H1 (cell line): ENCODE results near the gene LPP. TPM values are rescaled to one million over a fixed set of nuclear protein-coding genes. Genes with fewer than 3 reads are reported as not detected.

Source experiments
- CTCF ChIA-PET: fragments of 300-600 bp; sonication (Branson Sonifier 250); formaldehyde crosslinking; loops from one replicate; lab custom pipeline; 2021; ENCODE audit not compliant: partially characterized antibody; lab: Charles Lee
- POLR2A ChIA-PET: fragments of 300-600 bp; sonication (Branson Sonifier 250); formaldehyde crosslinking; loops from one replicate; lab custom pipeline; 2021; ENCODE audit warnings: inconsistent platforms; ENCODE audit not compliant: partially characterized antibody; lab: Charles Lee
- DNase-seq, 2 experiments: peaks; one replicate each; pipeline versions ENCODE4 v3.0.0 to v3.0.0-alpha.2; 2010 to 2022; ENCODE audit warnings: low spot score in 2 of 2, low read depth in 1 of 2, mixed read lengths in 1 of 2
- FAIRE-seq: peaks from 2 replicates; lab custom pipeline; 2011; peaks lifted over from hg19 to GRCh38; lab: Jason Lieb, UNC
- H2AFZ ChIP-seq: 2 replicates; pipeline ENCODE4 v1.8.1; 2012; ENCODE audit warnings: low read length, inconsistent platforms
- H2AK5ac ChIP-seq: 2 replicates; pipeline ENCODE4 v1.6.1; 2013; ENCODE audit warnings: low read depth, low read length
- H2BK120ac ChIP-seq: replicated peaks from 2 replicates; pipeline ENCODE3; 2013; ENCODE audit warnings: low read depth, low read length, inconsistent platforms
- H2BK12ac ChIP-seq: 2 replicates; pipeline ENCODE4 v1.6.1; 2013; ENCODE audit warnings: low read depth, low read length
- H2BK15ac ChIP-seq: 2 replicates; pipeline ENCODE4 v1.6.1; 2013; ENCODE audit warnings: low read length
- H2BK20ac ChIP-seq: 2 replicates; pipeline ENCODE4 v1.6.1; 2013; ENCODE audit warnings: low read length
- H2BK5ac ChIP-seq: 2 replicates; pipeline ENCODE4 v1.6.1; 2013; ENCODE audit warnings: low read depth, low read length
- H3K14ac ChIP-seq: 2 replicates; pipeline ENCODE4 v1.6.1; 2013; ENCODE audit warnings: inconsistent platforms; ENCODE audit not compliant: insufficient read length
- H3K18ac ChIP-seq: 2 replicates; pipeline ENCODE4 v1.6.1; 2013; ENCODE audit warnings: low read length; ENCODE audit errors: extremely low read depth
- H3K23ac ChIP-seq: 2 replicates; pipeline ENCODE4 v1.6.1; 2013; ENCODE audit warnings: inconsistent platforms; ENCODE audit not compliant: insufficient read length
- H3K23me2 ChIP-seq: 2 replicates; pipeline ENCODE4 v1.6.1; 2013; ENCODE audit warnings: low read depth, low read length
- H3K27ac ChIP-seq: 2 replicates; pipeline ENCODE4 v1.6.1; 2011; ENCODE audit warnings: low read depth, low read length, inconsistent platforms
- H3K27me3 ChIP-seq, 4 experiments: replicated peaks in 1 of 4; 1 replicate in 1 of 4; 2 replicates in 3 of 4; pipeline versions ENCODE4 v1.6.1 to v1.8.1; 2011 to 2013; ENCODE audit warnings: low read length in 3 of 4, mild to moderate bottlenecking in 3 of 4, inconsistent platforms in 2 of 4, mixed read lengths in 2 of 4, moderate library complexity in 1 of 4; ENCODE audit not compliant: control insufficient read depth in 3 of 4, insufficient read depth in 3 of 4; ENCODE audit errors: extremely low read depth in 1 of 4
- H3K36me3 ChIP-seq, 4 experiments: 2 replicates each; pipeline versions ENCODE4 v1.6.1 to v1.8.1; 2011 to 2013; ENCODE audit warnings: mild to moderate bottlenecking in 4 of 4, low read length in 3 of 4, moderate library complexity in 2 of 4, control low read depth in 1 of 4, inconsistent platforms in 1 of 4; ENCODE audit not compliant: insufficient read depth in 4 of 4, control insufficient read depth in 2 of 4
- H3K4ac ChIP-seq: replicated peaks from 2 replicates; pipeline ENCODE3; 2013; ENCODE audit warnings: low read length, low read depth, mixed read lengths, inconsistent platforms; ENCODE audit not compliant: insufficient read length
- H3K4me1 ChIP-seq, 4 experiments: replicated peaks in 1 of 4; 1 replicate in 1 of 4; 2 replicates in 3 of 4; pipeline versions ENCODE4 v1.6.1 to v1.8.1; 2011 to 2013; ENCODE audit warnings: low read length in 3 of 4, inconsistent platforms in 2 of 4, mixed read lengths in 1 of 4; ENCODE audit not compliant: insufficient read depth in 4 of 4, control insufficient read depth in 3 of 4
- H3K4me2 ChIP-seq, 2 experiments: 2 replicates each; pipeline versions ENCODE4 v1.6.1 to v1.8.1; 2011 to 2013; ENCODE audit warnings: low read depth in 2 of 2, low read length in 2 of 2, control low read depth in 1 of 2, inconsistent platforms in 1 of 2, mild to moderate bottlenecking in 1 of 2; ENCODE audit not compliant: insufficient read depth in 1 of 2
- H3K4me3 ChIP-seq, 4 experiments: fragments of 200-600, 300-600 bp in 1 of 4; sonication (generic), shearing (Covaris generic), sonication (Bioruptor Twin) in 1 of 4; 2 replicates each; pipeline versions ENCODE4 v1.5.1 to v1.8.1; 2011 to 2016; ENCODE audit warnings: low read length in 4 of 4, low read depth in 3 of 4, control low read depth in 2 of 4, inconsistent platforms in 2 of 4, mild to moderate bottlenecking in 2 of 4, mixed read lengths in 1 of 4, moderate library complexity in 1 of 4; ENCODE audit not compliant: insufficient read depth in 2 of 4; ENCODE audit errors: extremely low read depth in 1 of 4
- H3K56ac ChIP-seq: replicated peaks from 2 replicates; pipeline ENCODE3; 2013; ENCODE audit warnings: low read depth, mild to moderate bottlenecking, mixed read lengths, low read length, inconsistent platforms; ENCODE audit not compliant: insufficient read length
- H3K79me1 ChIP-seq: 2 replicates; pipeline ENCODE4 v1.6.1; 2013; ENCODE audit warnings: low read depth, low read length, control low read depth
- H3K79me2 ChIP-seq, 2 experiments: 2 replicates each; pipeline versions ENCODE4 v1.6.1 to v1.8.1; 2012 to 2013; ENCODE audit warnings: low read length in 2 of 2, mild to moderate bottlenecking in 2 of 2, inconsistent platforms in 1 of 2; ENCODE audit not compliant: insufficient read depth in 2 of 2, control insufficient read depth in 1 of 2
- H3K9ac ChIP-seq, 4 experiments: replicated peaks in 1 of 4; 1 replicate in 1 of 4; 2 replicates in 3 of 4; pipeline versions ENCODE4 v1.6.1 to v1.8.1; 2011 to 2013; ENCODE audit warnings: low read depth in 3 of 4, low read length in 3 of 4, control low read depth in 2 of 4, mild to moderate bottlenecking in 2 of 4, moderate library complexity in 2 of 4, inconsistent platforms in 1 of 4; ENCODE audit errors: extremely low read depth in 1 of 4
- H3K9me3 ChIP-seq, 2 experiments: 2 replicates each; pipeline versions ENCODE4 v1.6.1 to v1.8.1; 2012 to 2013; ENCODE audit warnings: mild to moderate bottlenecking in 2 of 2, moderate library complexity in 2 of 2, control low read depth in 1 of 2, inconsistent platforms in 1 of 2, low read depth in 1 of 2, low read length in 1 of 2, mixed read lengths in 1 of 2; ENCODE audit not compliant: insufficient read depth in 2 of 2
- H4K20me1 ChIP-seq, 2 experiments: replicated peaks in 1 of 2; 2 replicates each; pipeline versions ENCODE3 to v1.8.1; 2011 to 2013; ENCODE audit warnings: inconsistent platforms in 2 of 2, low read length in 2 of 2, mild to moderate bottlenecking in 1 of 2; ENCODE audit not compliant: insufficient read depth in 2 of 2, control insufficient read depth in 1 of 2
- H4K5ac ChIP-seq: 2 replicates; pipeline ENCODE4 v1.6.1; 2013; ENCODE audit warnings: low read length, low read depth, mixed read lengths, inconsistent platforms; ENCODE audit not compliant: insufficient read length
- H4K8ac ChIP-seq: 2 replicates; pipeline ENCODE4 v1.8.0; 2013; ENCODE audit warnings: mild to moderate bottlenecking, moderate library complexity, low read length, inconsistent platforms; ENCODE audit not compliant: insufficient read depth; ENCODE audit errors: extremely low read depth
- H4K91ac ChIP-seq: replicated peaks from 2 replicates; pipeline ENCODE3; 2013; ENCODE audit warnings: low read length, mixed read lengths, inconsistent platforms; ENCODE audit not compliant: insufficient read length
- CHD2 ChIP-seq: IDR thresholded peaks from 2 replicates; pipeline ENCODE4 v1.6.1; 2012; ENCODE audit warnings: low read length, improper control_type of control experiment
- NANOG ChIP-seq: IDR thresholded peaks from 2 replicates; pipeline ENCODE4 v1.6.1; 2011; ENCODE audit warnings: low read length, low read depth, mild to moderate bottlenecking, inconsistent platforms; ENCODE audit not compliant: insufficient read depth, poor library complexity, severe bottlenecking
- NRF1 ChIP-seq: IDR thresholded peaks from 2 replicates; pipeline ENCODE4 v1.6.1; 2011; ENCODE audit warnings: mild to moderate bottlenecking, low read depth, low read length, improper control_type of control experiment
- SAP30 ChIP-seq: fragments of 300-600 bp; sonication (generic); IDR thresholded peaks from 2 replicates; pipeline ENCODE4 v1.7.1; 2012; ENCODE audit warnings: low read length, moderate library complexity, mild to moderate bottlenecking, inconsistent platforms; ENCODE audit not compliant: insufficient read depth, insufficient replicate concordance
- SP2 ChIP-seq: IDR thresholded peaks from 2 replicates; pipeline ENCODE4 v1.6.1; 2012; ENCODE audit warnings: mild to moderate bottlenecking, low read length, inconsistent platforms
- ZNF274 ChIP-seq: IDR thresholded peaks from 2 replicates; pipeline ENCODE4 v1.7.0; 2012; ENCODE audit warnings: low read length, borderline replicate concordance; ENCODE audit errors: extremely low read depth
- WGBS, 2 experiments: shearing (Covaris generic) in 1 of 2; methylation state at CpG; one replicate each; pipeline versions ENCODE4 v1.1.6 to v1.1.7; 2013 to 2015; ENCODE audit warnings: low lambda C conversion rate in 2 of 2, mixed read lengths in 2 of 2, inconsistent platforms in 1 of 2, low coverage in 1 of 2, missing lambda C conversion rate in 1 of 2; ENCODE audit not compliant: insufficient replicate concordance in 2 of 2, insufficient coverage in 1 of 2, insufficient read length in 1 of 2; ENCODE audit errors: extremely low coverage in 1 of 2, missing lambda C conversion rate in 1 of 2; 5-methylcytosine and 5-hydroxymethylcytosine counted together
- polyA plus RNA-seq, 7 experiments: library from polyadenylated mRNA; depleted of rRNA in 3 of 7; stranded (reverse) in 5 of 7; unstranded in 2 of 7; fragments of >200 nt in 5 of 7; fragments of 200-250 nt in 2 of 7; gene quantifications; 1 replicate in 5 of 7; 2 replicates in 1 of 7; 4 replicates in 1 of 7; pipeline versions ENCODE4 v1.2.1 to v1.2.3, GENCODE V29; 2011 to 2013; ENCODE audit warnings: missing spikeins in 2 of 7, mixed read lengths in 2 of 7
- total RNA-seq: library from RNA; stranded (reverse); fragmentation: NEBNext Ultra II Directional; extraction: Animal tissue kit (Norgen Biotek cat#: 25700); gene quantifications from 2 replicates; pipeline ENCODE4 v1.2.1, GENCODE V29; 2021
- TF ChIP-seq, protein P1 (sequence below): IDR thresholded peaks from 2 replicates; pipeline ENCODE4 v1.6.1; 2011; ENCODE audit warnings: low read depth, mild to moderate bottlenecking, low read length; ENCODE audit not compliant: insufficient read depth

LPP gene
- total and polyA plus RNA-seq, 2 of the 8 experiments (the other 6 are each of a cell fraction or from before 2014, with no cell fraction given): 10.0 to 53.3 TPM

DNA sequence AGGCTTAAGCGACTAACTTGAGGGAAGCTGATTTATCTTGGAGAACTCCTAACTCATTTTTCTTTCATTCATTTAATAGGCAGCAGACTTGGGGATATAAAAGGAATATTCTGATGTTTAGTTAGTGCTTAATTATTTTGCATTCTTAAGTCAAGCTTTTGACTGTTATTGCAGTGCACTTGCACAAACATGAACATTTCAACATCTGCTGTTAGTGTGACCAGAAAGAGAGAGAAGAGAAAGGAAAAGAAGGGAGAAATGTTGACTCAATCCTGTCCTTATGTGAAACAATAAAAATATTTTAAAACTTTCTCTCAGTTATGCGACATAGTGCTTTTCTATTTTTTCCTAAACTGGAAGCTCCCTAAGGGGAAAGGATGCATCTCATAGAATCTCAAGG is 507.8 kb downstream of the LPP start:
- Histone ChIP-seq H3K4me3 (no peak overlapping the region), H3K79me1 (no peaks in the 10 kb centered on the region), H3K9me3 (no peaks in the 10 kb centered on the region), H3K23ac (no peak overlapping the region), H2AK5ac (no peak overlapping the region), H3K14ac (no peak overlapping the region), H2AFZ (no peak overlapping the region)
- no peak for FAIRE-seq
- TF ChIP-seq ZNF274 (no peak), NRF1 (no peak), NANOG (no peak), CHD2 (no peak), SP2 (no peak), SAP30 (no peak)
- TF ChIP-seq, protein P1, sequence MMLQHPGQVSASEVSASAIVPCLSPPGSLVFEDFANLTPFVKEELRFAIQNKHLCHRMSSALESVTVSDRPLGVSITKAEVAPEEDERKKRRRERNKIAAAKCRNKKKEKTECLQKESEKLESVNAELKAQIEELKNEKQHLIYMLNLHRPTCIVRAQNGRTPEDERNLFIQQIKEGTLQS: no peak
- TF ChIP-seq, all 59 proteins: peak for 0
- H2BK5ac ChIP-seq: no peak overlapping the region
- POLR2A ChIA-PET: interaction anchor here (0.7 kb wide), 1 partner anchor 9 kb away, joined by 3 read pairs; no protein-coding TSS in a partner anchor
- no peak overlapping the region for H4K8ac ChIP-seq
- CTCF ChIA-PET: interaction anchor here (0.9 to 1.7 kb wide), 3 partner anchors 73 to 294 kb away, joined by 3 to 4 read pairs (median 3); no protein-coding TSS in a partner anchor
- no peak overlapping the region for H2BK20ac ChIP-seq
- H3K9ac ChIP-seq: no peak overlapping the region
- H4K91ac ChIP-seq: no peak overlapping the region
- no peaks in the 10 kb centered on the region for H3K36me3 ChIP-seq
- WGBS, 2 experiments: 87% methylated on average over 2 of the region's 2 CpGs; no CpG with 5 or more reads in 1 of the 2 experiments
- no peak overlapping the region for H3K4me2 ChIP-seq
- H3K56ac ChIP-seq: no peak overlapping the region
- DNase-seq: no peak
- H3K4me1 ChIP-seq: no peaks in the 10 kb centered on the region
- H3K4ac ChIP-seq: no peak overlapping the region
- no peak overlapping the region for H2BK12ac ChIP-seq
- H3K18ac ChIP-seq: no peak overlapping the region
- no peaks in the 10 kb centered on the region for H4K20me1 ChIP-seq
- no peak overlapping the region for H2BK120ac ChIP-seq
- no peak overlapping the region for H2BK15ac ChIP-seq
- H3K23me2 ChIP-seq: no peaks in the 10 kb centered on the region
- no peaks in the 10 kb centered on the region for H3K27me3 ChIP-seq
- no peak overlapping the region for H4K5ac ChIP-seq
- H3K27ac ChIP-seq: no peak overlapping the region
- H3K79me2 ChIP-seq: no peaks in the 10 kb centered on the region
